GM12891 (cell line): ENCODE data around the gene POMC.
"Not testable (repeated sequence)": the region's sequence is repeated elsewhere in the genome, so short reads cannot be mapped to it uniquely, and the experiment has no call there.

Source experiments
- DNase-seq: peaks from one replicate; pipeline ENCODE4 v3.0.0; 2011; ENCODE audit warnings: low spot score; ENCODE audit not compliant: insufficient read length
- FAIRE-seq: peaks from 2 replicates; lab custom pipeline; 2011; peaks lifted over from hg19 to GRCh38; lab: Jason Lieb, UNC
- PAX5 ChIP-seq: IDR thresholded peaks from 2 replicates; pipeline ENCODE4 v1.6.1; 2011; ENCODE audit warnings: low read length, moderate library complexity, mild to moderate bottlenecking; ENCODE audit not compliant: insufficient read depth, severe bottlenecking
- POLR2A ChIP-seq: IDR thresholded peaks from 2 replicates; pipeline ENCODE4 v1.6.1; 2011; ENCODE audit warnings: low read depth, low read length, control low read depth
- POLR2AphosphoS5 ChIP-seq: IDR thresholded peaks from 2 replicates; pipeline ENCODE4 v1.6.1; 2011; ENCODE audit warnings: low read depth, low read length, control low read depth
- POU2F2 ChIP-seq: IDR thresholded peaks from 2 replicates; pipeline ENCODE4 v1.6.1; 2011; ENCODE audit warnings: low read depth, mild to moderate bottlenecking, control low read depth, low read length, moderate library complexity
- SPI1 ChIP-seq: IDR thresholded peaks from 2 replicates; pipeline ENCODE4 v1.6.1; 2011; ENCODE audit warnings: low read depth, low read length, control low read depth
- TAF1 ChIP-seq: IDR thresholded peaks from 2 replicates; pipeline ENCODE4 v1.6.1; 2011; ENCODE audit warnings: low read depth, low read length, control low read depth

Gene POMC

DNA sequence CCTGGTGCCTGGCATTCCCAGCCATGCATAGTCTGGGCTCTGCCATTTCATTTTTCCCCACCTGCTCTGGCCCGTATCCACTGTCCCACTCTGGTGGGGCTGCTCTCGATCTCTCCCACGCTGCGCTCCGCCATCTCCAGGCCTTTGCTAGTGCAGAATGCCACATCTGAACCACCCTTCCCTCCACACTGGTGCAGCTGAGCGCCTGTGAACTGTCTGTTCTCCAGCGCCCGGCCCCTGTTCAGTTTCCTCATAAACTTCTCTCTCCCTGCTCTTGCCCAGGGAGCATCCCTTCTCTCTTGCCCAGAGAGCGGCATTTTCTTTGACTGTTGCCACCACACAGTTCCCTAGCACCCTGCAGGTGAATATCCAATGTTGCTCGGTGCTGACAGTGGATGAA lies 21.5 kb downstream of the POMC start:
- DNase-seq, result no peak
- no peak for FAIRE-seq
- TF ChIP-seq POLR2AphosphoS5, result no peak
- no peak for TF ChIP-seq PAX5
- no peak for TF ChIP-seq POU2F2
- TF ChIP-seq POLR2A, result no peak
- TF ChIP-seq TAF1, result no peak
- no peak for TF ChIP-seq SPI1

DNA sequence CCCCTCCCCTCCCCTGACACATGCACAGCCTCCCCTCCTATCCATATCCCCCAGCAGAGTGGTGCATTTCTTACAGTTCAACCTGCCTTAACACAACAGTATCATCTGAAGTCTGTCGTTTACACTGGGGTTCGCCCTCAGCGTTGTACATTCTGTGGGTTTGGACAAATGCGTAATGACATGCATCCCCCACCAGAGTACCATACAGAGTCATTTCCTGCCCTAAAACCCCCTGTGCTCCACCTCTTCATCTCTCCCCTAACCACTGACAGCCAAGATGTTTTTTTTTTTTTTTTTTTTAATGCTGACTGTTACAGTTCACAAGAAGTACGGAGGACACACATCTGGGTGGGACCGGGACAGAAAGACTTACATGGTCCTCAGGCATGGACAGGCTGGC lies 22.6 kb downstream of the POMC start:
- FAIRE-seq, result no peak
- DNase-seq, result no peak
- no peak for TF ChIP-seq POLR2A
- TF ChIP-seq POLR2AphosphoS5, result no peak
- no peak for TF ChIP-seq SPI1
- TF ChIP-seq POU2F2, result no peak
- TF ChIP-seq PAX5, result no peak
- TF ChIP-seq TAF1, result no peak

DNA sequence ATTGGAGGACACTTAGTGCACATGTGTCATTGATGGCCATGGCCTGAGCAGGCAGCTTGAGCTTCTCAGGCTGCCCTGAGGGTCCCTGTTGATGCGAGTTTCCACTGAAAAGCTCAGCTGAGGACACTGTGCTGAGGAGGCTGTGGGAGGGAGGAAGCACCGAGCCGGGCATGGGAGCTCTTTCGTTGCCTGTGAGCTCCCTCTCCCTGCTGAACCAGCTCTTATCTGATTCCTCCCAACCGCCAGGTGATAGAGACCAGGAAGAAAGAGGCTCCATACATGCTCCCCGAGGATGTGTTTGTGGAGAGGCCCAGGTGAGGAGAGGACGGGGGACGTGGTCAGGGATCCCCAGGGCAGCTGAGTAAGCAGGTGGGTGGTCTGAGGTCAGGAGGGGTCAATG lies 27.3 kb downstream of the POMC start:
- FAIRE-seq, result no peak

DNA sequence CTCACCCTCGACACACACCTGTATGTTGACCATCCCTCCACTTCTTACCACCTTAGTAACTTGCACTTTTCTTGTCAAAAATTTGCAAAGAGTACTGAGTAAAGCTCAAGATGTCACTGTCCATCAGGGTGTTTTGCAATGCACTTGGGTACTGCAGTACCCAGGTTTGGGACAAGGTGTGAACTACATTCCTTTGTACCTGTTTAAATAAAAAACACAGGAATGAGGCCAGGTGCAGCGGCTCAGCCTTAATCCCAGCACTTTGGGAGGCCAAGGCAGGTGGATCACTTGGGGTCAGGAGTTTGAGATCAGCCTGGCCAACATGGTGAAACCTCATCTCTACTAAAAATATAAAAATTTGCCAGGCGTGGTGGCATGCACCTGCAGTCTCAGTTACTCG lies 27.8 kb downstream of the POMC start:
- not testable (repeated sequence) for FAIRE-seq, DNase-seq

More for the DNA sequence above, 27.3 kb downstream of the POMC start:
- DNase-seq, result no peak
- TF ChIP-seq POLR2A (no peak), POU2F2 (no peak), SPI1 (no peak), TAF1 (no peak), PAX5 (no peak), POLR2AphosphoS5 (no peak)

DNA sequence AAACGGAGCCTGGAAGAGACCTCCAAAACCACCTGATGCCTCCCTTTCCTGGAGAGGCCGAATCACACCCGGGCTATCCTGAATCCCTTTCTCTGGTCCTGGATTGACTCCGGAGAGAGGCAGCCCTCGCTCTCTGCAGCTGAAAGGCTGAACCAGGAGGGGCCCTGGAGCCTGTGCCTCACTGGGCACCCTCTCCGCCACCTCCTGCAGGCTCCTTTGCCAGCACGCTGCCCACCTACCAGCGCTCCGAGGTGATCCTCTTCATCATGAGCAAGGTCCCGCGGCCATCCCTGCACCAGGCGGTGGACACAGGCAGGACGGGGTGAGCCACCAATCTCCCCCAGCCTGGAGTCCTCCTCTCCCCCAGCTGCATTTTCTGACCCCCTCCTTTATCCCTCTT lies 35.7 kb downstream of the POMC start:
- TF ChIP-seq TAF1 (no peak), SPI1 (no peak), PAX5 (no peak), POLR2AphosphoS5 (no peak), POU2F2 (no peak), POLR2A (no peak)
- DNase-seq, result no peak
- no peak for FAIRE-seq

DNA sequence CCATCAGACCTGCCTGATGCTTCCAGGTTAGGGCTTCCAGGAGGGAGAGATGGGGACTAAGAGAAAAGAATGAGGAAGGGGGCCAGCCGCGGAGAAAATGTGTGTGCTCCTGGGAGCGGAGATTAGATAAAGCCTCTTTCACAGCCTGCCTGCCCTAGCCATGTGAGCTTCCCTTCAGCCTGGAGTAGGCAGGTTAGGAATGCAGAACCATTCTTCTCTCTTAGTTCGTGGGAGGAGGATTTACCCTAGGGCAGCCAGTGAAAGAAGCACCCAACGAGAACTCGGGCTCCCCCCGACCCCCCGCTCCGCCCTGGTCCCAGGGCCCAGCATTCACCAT lies 36.1 kb downstream of the POMC start:
- TF ChIP-seq POLR2A (no peak), SPI1 (no peak), POU2F2 (no peak), TAF1 (no peak)
- DNase-seq (no peak), FAIRE-seq (no peak)

DNA sequence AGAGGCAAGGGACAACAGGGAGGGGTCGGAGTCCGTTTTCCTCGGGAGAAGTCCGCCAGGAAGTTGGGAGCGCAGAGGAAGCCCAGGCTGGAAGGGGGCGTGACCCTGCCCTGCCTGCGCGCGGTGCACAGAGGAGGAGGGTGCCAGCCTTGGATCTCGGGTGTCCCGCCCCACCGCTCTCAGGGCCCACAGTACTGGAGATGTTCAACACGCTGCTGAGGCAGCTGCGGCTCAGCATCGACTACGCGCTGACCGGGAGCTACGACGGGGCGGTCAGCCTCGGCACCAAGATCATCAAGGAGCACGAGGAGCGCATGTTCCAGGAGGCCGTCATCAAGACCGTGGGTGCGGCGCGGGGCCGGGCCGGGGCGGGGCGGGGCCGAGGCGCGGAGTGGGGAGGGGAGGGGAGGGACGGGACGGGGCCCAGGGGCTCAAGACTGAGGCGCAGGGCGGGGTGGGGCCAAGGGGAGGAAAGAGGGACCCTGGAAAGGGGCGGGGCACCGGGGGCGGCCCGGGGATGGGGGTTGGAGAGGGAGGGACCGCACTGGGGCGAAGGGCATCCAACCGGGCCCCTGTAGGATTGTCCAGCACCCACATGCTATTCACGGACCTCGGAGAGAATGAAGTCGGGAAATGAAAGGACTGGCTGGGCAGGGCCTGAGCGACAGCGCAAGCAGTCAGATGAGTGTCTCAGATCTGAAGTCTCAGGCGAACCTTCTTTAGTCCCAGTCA lies 36.6 kb downstream of the POMC start:
- TF ChIP-seq POLR2A (no peak), POU2F2 (no peak), POLR2AphosphoS5 (no peak), TAF1 (no peak), SPI1 (no peak), PAX5 (no peak)
- DNase-seq, result no peak
- peak; percentile 13 for FAIRE-seq

DNA sequence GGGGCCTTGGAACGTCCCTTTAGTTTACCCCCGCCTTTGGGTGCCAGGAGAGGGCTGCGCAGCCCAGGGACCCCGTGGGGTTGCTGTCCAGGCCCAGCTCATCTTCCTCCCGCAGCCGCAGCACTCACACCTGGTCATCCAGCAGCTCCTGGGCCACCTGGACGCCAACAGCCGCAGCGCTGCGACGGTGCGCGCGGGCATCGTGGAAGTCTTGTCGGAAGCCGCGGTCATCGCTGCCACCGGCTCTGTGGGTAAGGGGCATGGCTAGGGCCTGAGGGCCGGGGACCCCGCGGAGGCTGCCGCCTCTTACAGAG lies 37.2 kb downstream of the POMC start:
- no peak for DNase-seq
- no peak for FAIRE-seq
- TF ChIP-seq POLR2AphosphoS5 (no peak), TAF1 (no peak), POLR2A (no peak), SPI1 (no peak), POU2F2 (no peak), PAX5 (no peak)

DNA sequence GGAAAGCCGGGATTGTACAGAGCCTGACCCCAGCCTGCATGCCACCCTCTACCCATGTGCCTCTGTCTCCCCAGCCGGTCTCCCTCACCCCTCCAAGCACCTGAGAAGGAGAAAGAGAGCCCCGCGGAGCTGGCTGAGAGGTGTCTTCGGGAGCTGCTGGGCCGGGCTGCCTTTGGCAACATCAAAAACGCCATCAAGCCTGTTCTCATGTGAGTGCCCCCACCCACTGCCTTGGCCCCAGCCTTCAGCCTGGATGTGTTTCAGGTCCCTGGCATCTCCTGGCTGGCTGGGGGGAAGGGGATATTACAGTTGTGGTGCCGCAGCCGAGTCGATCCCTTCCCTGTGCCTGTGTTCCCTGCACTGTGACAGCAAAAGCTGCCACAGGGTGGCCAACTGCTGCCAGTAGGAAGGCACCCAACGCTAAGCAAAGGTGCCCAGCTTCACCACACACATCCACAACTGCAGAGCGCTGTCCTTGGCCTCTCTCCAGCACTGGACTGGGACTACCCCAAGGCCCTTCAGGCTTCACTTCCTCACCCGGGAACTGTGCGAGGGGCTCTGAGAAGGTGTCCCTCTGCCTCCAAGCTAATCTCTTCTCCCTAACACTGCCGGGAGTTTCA lies 38.4 kb downstream of the POMC start:
- FAIRE-seq (no peak), DNase-seq (no peak)
- no peak for TF ChIP-seq TAF1
- TF ChIP-seq POLR2A, result no peak
- no peak for TF ChIP-seq PAX5
- no peak for TF ChIP-seq POLR2AphosphoS5
- TF ChIP-seq POU2F2, result no peak
- no peak for TF ChIP-seq SPI1

DNA sequence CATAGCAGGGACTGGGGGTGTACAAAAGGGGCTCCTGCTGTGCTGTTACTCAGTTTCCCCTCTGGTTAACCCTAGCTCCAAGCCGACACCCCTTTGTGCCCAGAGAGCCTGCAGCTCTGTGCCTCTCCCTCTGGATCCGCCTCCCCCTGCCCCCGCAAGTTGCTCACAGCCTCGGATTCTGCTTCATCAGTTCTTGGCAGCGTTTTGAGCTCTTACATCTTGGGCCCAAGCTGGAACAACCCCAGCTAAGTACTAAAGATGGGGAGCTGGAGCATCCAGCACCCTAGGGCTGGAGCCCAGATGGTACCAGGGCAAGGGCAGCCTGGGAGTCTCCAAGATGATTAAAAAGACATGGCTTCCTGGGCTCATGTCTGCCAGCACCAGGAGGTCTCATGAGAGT lies 40.7 kb downstream of the POMC start:
- no peak for FAIRE-seq
- TF ChIP-seq PAX5 (no peak), SPI1 (no peak)
- DNase-seq, result no peak

DNA sequence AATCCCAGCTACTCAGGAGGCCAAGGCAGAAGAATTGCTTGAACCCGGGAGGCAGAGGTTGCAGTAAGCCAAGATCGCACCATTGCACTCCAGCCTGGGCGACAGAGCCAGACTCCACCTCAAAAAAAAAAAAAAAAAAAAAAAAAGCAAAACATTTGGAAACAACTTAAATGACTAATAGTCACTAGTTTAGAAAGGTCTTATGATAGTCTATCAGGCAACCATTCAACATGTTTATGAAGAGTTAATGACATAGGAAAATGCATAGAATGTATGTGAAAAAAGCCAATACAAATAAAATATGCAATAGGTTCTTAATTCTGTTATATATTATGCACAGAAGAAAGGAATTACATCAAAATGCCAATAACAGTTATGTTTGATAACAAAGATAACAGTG lies 41.3 kb downstream of the POMC start:
- DNase-seq, FAIRE-seq: not testable (repeated sequence)
